CD4-positive, alpha-beta T cell (primary cell): ENCODE results near the gene SOSTDC1. TPM values are rescaled to one million over a fixed set of nuclear protein-coding genes. Genes with fewer than 3 reads are reported as not detected.
A peak's percentile ranks its signal among the peaks of the same experiment; 100 is the strongest.

Experiments
- ATAC-seq: fragments of 200-7000 bp; cut with Tn5 transposase; one replicate; pipeline ENCODE4 v1.10.0; 2022; ENCODE audit warnings: mild to moderate bottlenecking; ENCODE audit not compliant: poor library complexity
- CTCF ChIA-PET: fragments of 350-600 bp; sonication (Branson Sonifier 250); formaldehyde crosslinking; loops from one replicate; lab custom pipeline; 2021; ENCODE audit warnings: antibody characterized with exemption, inconsistent platforms; lab: Charles Lee
- POLR2A ChIA-PET: fragments of 350-600 bp; sonication (Branson Sonifier 250); formaldehyde crosslinking; loops from one replicate; lab custom pipeline; 2021; ENCODE audit warnings: antibody characterized with exemption, inconsistent platforms; lab: Charles Lee
- DNase-seq, 14 experiments: peaks; one replicate each; pipeline ENCODE4 v3.0.0-alpha.2; 2013 to 2020; ENCODE audit warnings: mixed read lengths in 2 of 14
- H3K27ac ChIP-seq, 2 donors: one replicate each; pipeline versions ENCODE4 v1.5.1 to v1.7.0; 2013; ENCODE audit warnings: low read length in 2 of 2, low read depth in 1 of 2, mild to moderate bottlenecking in 1 of 2
- H3K27me3 ChIP-seq, 2 experiments: 1 replicate in 1 of 2; 2 replicates in 1 of 2; pipeline versions ENCODE4 v1.6.1 to v1.7.0; 2013; ENCODE audit warnings: low read length in 2 of 2, control low read depth in 1 of 2, mild to moderate bottlenecking in 1 of 2, moderate library complexity in 1 of 2; ENCODE audit not compliant: insufficient read depth in 2 of 2, control insufficient read depth in 1 of 2
- H3K36me3 ChIP-seq: one replicate; pipeline ENCODE4 v1.6.1; 2013; ENCODE audit warnings: low read length, control low read depth; ENCODE audit not compliant: insufficient read depth
- H3K4me1 ChIP-seq: one replicate; pipeline ENCODE4 v1.6.1; 2013; ENCODE audit warnings: low read length, control low read depth; ENCODE audit not compliant: insufficient read depth
- H3K4me3 ChIP-seq: one replicate; pipeline ENCODE4 v1.5.1; 2013; ENCODE audit warnings: mild to moderate bottlenecking, low read length, moderate library complexity
- H3K9me3 ChIP-seq, 2 experiments: 1 replicate in 1 of 2; 2 replicates in 1 of 2; pipeline versions ENCODE4 v1.6.1 to v1.7.0; 2013; ENCODE audit warnings: low read length in 2 of 2, mild to moderate bottlenecking in 2 of 2, control low read depth in 1 of 2, moderate library complexity in 1 of 2; ENCODE audit not compliant: control insufficient read depth in 1 of 2, insufficient read depth in 1 of 2
- H3K27ac Mint-ChIP-seq: one replicate; pipeline ENCODE4 v1.8.0; 2020; ENCODE audit warnings: mixed read lengths
- H3K27me3 Mint-ChIP-seq: one replicate; pipeline ENCODE4 v1.8.0; 2021; ENCODE audit warnings: mixed read lengths
- H3K36me3 Mint-ChIP-seq: one replicate; pipeline ENCODE4 v1.8.0; 2021; ENCODE audit warnings: low read depth, mixed read lengths
- H3K4me1 Mint-ChIP-seq: one replicate; pipeline ENCODE4 v1.8.0; 2021; ENCODE audit warnings: low read depth, mixed read lengths
- H3K4me3 Mint-ChIP-seq: one replicate; pipeline ENCODE4 v1.8.0; 2020; ENCODE audit warnings: mild to moderate bottlenecking, mixed read lengths
- H3K9me3 Mint-ChIP-seq: one replicate; pipeline ENCODE4 v1.8.0; 2020; ENCODE audit warnings: mixed read lengths
- intact Hi-C, 2 experiments: fragments of 100-400 bp; cut with DNase I in 1 of 2; cut with micrococcal nuclease in 1 of 2; formaldehyde crosslinking; loops; one replicate each; pipeline versions ENCODE4 v1.15.1 to v1.9.0; 2023 to 2025; cut with DNase I, micrococcal nuclease
- total RNA-seq, 174 experiments: library from RNA in 2 of 174; stranded (reverse) in 2 of 174; gene quantifications; one replicate each; pipeline ENCODE4 v1.2.3 and lab custom pipeline; 2021 to 2026
- TF ChIP-seq, protein P1 (sequence below): fragments of 200-600 bp; IDR thresholded peaks from one replicate; pipeline ENCODE4 v1.8.0; 2022; ENCODE audit warnings: antibody characterized with exemption, mild to moderate bottlenecking

Gene SOSTDC1
- total RNA-seq, 2 experiments from 2014 or later, result not detected

DNA sequence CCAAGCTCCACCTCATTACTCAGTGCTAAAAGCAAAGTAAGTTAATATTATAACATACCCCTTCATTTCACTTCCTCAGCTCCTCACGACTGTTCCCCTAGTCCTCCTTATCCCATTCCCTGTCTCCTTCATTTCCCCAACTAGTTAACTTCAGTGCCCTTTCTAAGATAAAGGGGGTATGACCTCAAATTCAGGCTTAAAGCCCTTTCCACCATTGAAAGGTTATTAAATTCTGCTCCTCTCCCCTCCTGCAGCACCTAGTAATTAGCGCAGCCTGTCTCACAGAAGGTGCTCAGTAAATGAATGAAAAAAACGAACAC, 45.2 kb downstream of the SOSTDC1 start:
- Histone ChIP-seq H3K9me3 (no peaks in the 10 kb centered on the region), H3K4me1 (peaks cover 14% of the 10 kb centered on the region), H3K36me3 (no peaks in the 10 kb centered on the region), H3K27ac (peak overlapping the region; percentile 77 to 80), H3K27me3 (no peaks in the 10 kb centered on the region), H3K4me3 (peak overlapping the region; percentile 67)
- TF ChIP-seq, protein P1, sequence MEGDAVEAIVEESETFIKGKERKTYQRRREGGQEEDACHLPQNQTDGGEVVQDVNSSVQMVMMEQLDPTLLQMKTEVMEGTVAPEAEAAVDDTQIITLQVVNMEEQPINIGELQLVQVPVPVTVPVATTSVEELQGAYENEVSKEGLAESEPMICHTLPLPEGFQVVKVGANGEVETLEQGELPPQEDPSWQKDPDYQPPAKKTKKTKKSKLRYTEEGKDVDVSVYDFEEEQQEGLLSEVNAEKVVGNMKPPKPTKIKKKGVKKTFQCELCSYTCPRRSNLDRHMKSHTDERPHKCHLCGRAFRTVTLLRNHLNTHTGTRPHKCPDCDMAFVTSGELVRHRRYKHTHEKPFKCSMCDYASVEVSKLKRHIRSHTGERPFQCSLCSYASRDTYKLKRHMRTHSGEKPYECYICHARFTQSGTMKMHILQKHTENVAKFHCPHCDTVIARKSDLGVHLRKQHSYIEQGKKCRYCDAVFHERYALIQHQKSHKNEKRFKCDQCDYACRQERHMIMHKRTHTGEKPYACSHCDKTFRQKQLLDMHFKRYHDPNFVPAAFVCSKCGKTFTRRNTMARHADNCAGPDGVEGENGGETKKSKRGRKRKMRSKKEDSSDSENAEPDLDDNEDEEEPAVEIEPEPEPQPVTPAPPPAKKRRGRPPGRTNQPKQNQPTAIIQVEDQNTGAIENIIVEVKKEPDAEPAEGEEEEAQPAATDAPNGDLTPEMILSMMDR, result no peak
- ChIA-PET POLR2A (interaction anchor here (1.1 to 3.1 kb wide), 6 partner anchors 13 to 226 kb away, joined by 3 to 42 read pairs (median 11); partner anchors contain the start of genes ANKMY2 and BZW2), CTCF (interaction anchor here (1.0 kb wide), 1 partner anchor 44 kb away, joined by 3 read pairs; no protein-coding TSS in a partner anchor)
- no peak for DNase-seq
- ATAC-seq, result no peak
- Mint-ChIP-seq H3K27me3 (no peaks in the 10 kb centered on the region), H3K9me3 (no peaks in the 10 kb centered on the region), H3K4me3 (peak overlapping the region; percentile 90), H3K4me1 (peaks cover 23% of the 10 kb centered on the region), H3K27ac (peak overlapping the region; percentile 87), H3K36me3 (no peaks in the 10 kb centered on the region)
- intact Hi-C loops, result loop anchor here (5.0 kb wide), 2 partner anchors 142 to 227 kb away; partner anchors contain the start of genes ANKMY2 (in 2 of the 2) and BZW2 (in 2 of the 2)

- Histone ChIP-seq H3K36me3 (no peaks in the 10 kb centered on the region), H3K9me3 (no peaks in the 10 kb centered on the region), H3K27me3 (no peaks in the 10 kb centered on the region), H3K4me1 (peaks cover 14% of the 10 kb centered on the region), H3K27ac (peak overlapping the region; percentile 77 to 80), H3K4me3 (peak overlapping the region; percentile 67)
- Mint-ChIP-seq H3K9me3 (no peaks in the 10 kb centered on the region), H3K27me3 (no peaks in the 10 kb centered on the region), H3K36me3 (no peaks in the 10 kb centered on the region), H3K4me1 (peaks cover 23% of the 10 kb centered on the region), H3K4me3 (peak overlapping the region; percentile 90), H3K27ac (peak overlapping the region; percentile 87)
- ATAC-seq, result no peak
- DNase-seq, result peak in 1 of 14 experiments; percentile 10
- intact Hi-C loops, result loop anchor here (5.0 kb wide), 3 partner anchors 142 to 1517 kb away; partner anchors contain the start of genes ANKMY2 (in 2 of the 2) and BZW2 (in 2 of the 2)
- ChIA-PET POLR2A (interaction anchor here (1.1 to 3.1 kb wide), 5 partner anchors 13 to 226 kb away, joined by 3 to 42 read pairs (median 16); partner anchors contain the start of genes ANKMY2 and BZW2), CTCF (no interaction called here)
- TF ChIP-seq, protein P1, result no peak
Measured at GRCh38 chr7:16419859-16420258, 45.7 kb downstream of the SOSTDC1 start.

GRCh38 chr7:16419126-16419525, 46.4 kb downstream of the SOSTDC1 start:
- no peaks in the 10 kb centered on the region for H3K36me3 ChIP-seq
- Mint-ChIP-seq H3K27ac (peak overlapping the region; percentile 87), H3K27me3 (no peaks in the 10 kb centered on the region), H3K36me3 (no peaks in the 10 kb centered on the region), H3K4me3 (peak overlapping the region; percentile 42), H3K9me3 (no peaks in the 10 kb centered on the region), H3K4me1 (peaks cover 23% of the 10 kb centered on the region)
- no peak overlapping the region for H3K27ac ChIP-seq
- ChIA-PET CTCF (no interaction called here), POLR2A (interaction anchor here (1.7 kb wide), 1 partner anchor 36 kb away, joined by 6 read pairs; no protein-coding TSS in a partner anchor)
- TF ChIP-seq, protein P1, result no peak
- no peak for DNase-seq
- H3K9me3 ChIP-seq, result no peaks in the 10 kb centered on the region
- no peak for ATAC-seq
- intact Hi-C loops, result loop anchor here in 1 of 2 experiments (5.0 kb wide), 1 partner anchor 1518 kb away; no protein-coding TSS in a partner anchor
- no peak overlapping the region for H3K4me3 ChIP-seq
- no peaks in the 10 kb centered on the region for H3K27me3 ChIP-seq
- H3K4me1 ChIP-seq, result peaks cover 14% of the 10 kb centered on the region
